GM10847 (cell line): ENCODE measurements around the gene PALLD.

Source experiments
- POLR2A ChIP-seq: IDR thresholded peaks from 2 replicates; pipeline ENCODE4 v1.6.1; 2011; ENCODE audit not compliant: insufficient read length; ENCODE audit errors: extremely low read depth

Gene PALLD

GRCh38 chr4:168537086-168537485 lies 40.2 kb downstream of the PALLD start:
- TF ChIP-seq POLR2A: no peak

- TF ChIP-seq POLR2A: no peak
These were observed 40.7 kb downstream of the PALLD start for GRCh38 chr4:168537571-168537970.

GRCh38 chr4:168538632-168539031 lies 41.8 kb downstream of the PALLD start:
- no peak for TF ChIP-seq POLR2A

GRCh38 chr4:168540086-168540485 lies 43.2 kb downstream of the PALLD start:
- no peak for TF ChIP-seq POLR2A

GRCh38 chr4:168540503-168541265 lies 43.8 kb downstream of the PALLD start:
- TF ChIP-seq POLR2A: no peak

- no peak for TF ChIP-seq POLR2A
These were observed 44.6 kb downstream of the PALLD start for GRCh38 chr4:168541266-168541953.

GRCh38 chr4:168549143-168549542 lies 52.3 kb downstream of the PALLD start:
- no peak for TF ChIP-seq POLR2A

- no peak for TF ChIP-seq POLR2A
These were observed 53.4 kb downstream of the PALLD start for GRCh38 chr4:168550064-168550766.

- TF ChIP-seq POLR2A: no peak
These were observed 54.4 kb downstream of the PALLD start for GRCh38 chr4:168551211-168551610.

GRCh38 chr4:168551945-168552695 lies 55.3 kb downstream of the PALLD start:
- no peak for TF ChIP-seq POLR2A

GRCh38 chr4:168553714-168554370 lies 57.0 kb downstream of the PALLD start:
- no peak for TF ChIP-seq POLR2A

GRCh38 chr4:168555437-168555836 lies 58.6 kb downstream of the PALLD start:
- TF ChIP-seq POLR2A: no peak

- no peak for TF ChIP-seq POLR2A
These were observed 60.8 kb downstream of the PALLD start for GRCh38 chr4:168557658-168558057.

- TF ChIP-seq POLR2A: no peak
These were observed 61.7 kb downstream of the PALLD start for GRCh38 chr4:168558599-168558998.
